ENCODE measurements around the gene LLCFC1. TPM values are rescaled to one million over a fixed set of nuclear protein-coding genes. Genes with fewer than 3 reads are reported as not detected.

The LLCFC1 gene
- 0.25 TPM for polyA plus RNA-seq (ENCODE audit: insufficient read length)

DNA sequence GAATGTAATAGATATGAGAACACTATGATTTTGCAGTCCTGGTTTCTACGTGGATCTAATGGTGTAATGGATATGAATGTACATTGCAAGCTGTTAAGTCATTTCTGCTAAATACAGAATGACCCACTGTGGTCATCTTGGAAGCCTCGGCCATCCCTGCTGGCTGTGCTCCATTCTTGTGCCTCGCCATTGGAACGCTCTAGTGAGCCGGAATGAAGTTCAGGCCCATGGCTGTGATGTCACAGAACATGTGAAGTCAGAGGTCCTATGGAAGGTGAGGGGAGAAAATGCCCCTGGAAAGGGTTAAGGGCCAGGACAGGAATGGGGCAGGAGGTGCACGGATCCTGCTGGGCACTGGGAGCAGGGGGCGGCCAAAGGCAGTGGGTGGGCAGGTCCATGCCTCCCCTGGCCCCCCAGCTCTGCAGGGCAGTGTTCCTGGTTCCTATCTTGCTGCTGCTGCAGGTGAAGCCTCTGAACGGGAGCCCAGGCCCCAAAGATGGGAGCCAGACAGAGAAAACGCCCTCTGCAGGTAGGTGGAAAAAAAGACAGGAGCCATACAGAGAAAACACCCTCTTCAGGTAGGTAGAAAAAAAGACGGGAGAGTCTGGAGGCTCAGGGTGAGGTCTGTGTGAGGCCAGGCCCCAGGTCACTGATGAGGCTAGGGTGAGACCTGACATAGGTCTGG is at the start of gene LLCFC1:
Gene LLCFC1, plus strand, starts transcription at position 259 of the 685 bp plus-strand sequence. Its CDS starts 138 bp downstream, at position 397.
- DNase-seq (ENCODE audit: low read depth), result no peak

- DNase-seq (ENCODE audit: low read depth), result no peak
Measured at GRCh38 chr7:142889816-142890215, 49.5 kb upstream of the LLCFC1 start.

DNA sequence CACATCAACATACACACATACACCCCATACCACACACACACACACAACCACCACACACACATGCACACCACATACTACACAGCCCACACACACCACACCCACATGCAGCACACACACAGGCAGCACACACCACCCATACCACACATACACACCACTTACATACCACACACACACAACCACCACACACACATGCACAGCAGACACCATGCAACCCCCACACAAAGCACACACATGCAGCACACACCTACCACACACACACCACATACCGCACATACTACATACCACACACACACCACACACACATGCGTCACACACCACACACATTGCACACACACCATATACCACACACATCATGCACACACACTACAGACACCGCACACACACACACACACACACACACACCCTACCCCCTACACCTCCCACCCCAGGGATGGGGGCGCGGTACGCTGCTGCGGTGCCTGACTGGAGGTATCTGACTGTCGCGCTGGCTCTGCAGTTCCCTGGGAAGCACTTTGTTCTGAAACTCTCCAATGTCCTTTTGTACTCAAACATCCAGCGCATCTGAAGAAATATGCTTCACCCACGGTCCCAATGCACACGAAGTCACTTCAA is 48.3 kb upstream of the LLCFC1 start:
- DNase-seq (ENCODE audit: low read depth), result no peak

DNA sequence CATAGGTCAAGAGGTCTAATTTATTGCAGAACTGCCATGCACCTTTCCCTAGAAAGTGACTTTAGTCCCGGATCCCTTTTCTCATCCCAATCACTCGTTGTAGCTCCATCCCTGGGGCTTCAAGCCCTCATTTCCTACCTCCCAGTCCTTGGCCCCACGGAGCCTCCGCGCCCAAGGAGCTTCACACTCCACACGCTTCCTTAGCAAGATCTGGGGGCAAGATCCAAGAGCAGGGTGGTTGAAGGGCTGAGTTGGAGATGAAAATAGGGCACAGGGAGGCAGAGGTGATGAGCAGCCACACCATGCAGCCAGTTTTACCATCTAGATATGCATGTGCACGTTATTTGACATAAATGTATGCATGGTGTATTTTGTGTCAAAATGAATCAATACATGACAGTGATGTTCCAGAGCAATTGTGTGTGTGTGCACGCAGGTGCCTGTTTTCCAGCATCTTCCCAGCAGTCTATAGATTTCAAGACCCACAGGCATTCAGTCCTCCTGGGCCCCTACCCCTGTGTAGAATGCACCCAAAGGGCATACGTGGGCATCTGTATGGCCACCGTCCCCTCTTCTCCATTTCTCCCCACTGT is 47.7 kb upstream of the LLCFC1 start:
- DNase-seq (ENCODE audit: low read depth), result no peak

DNA sequence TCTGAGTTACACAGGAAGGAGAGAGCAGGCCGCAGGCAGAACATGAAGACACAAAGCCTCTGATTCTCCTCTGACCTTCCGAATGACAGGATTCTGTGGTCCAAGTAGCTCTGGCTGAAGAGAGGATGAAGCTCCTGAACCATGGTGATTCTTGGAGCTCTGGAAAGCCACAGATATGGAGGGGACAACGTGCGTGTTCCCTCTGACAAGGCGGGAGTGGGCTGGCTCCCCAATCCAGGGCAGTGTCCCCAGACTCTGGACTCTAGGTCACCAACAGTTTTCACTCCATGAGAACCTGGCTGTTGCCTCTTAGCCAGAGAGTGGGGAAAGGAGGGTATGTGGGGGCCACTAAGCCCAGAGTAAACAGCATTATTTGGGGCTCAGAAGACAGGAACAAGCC is 46.3 kb upstream of the LLCFC1 start:
- DNase-seq (ENCODE audit: low read depth), result no peak

- no peak for DNase-seq (ENCODE audit: low read depth)
Measured at GRCh38 chr7:142894112-142894984, 44.9 kb upstream of the LLCFC1 start.

DNA sequence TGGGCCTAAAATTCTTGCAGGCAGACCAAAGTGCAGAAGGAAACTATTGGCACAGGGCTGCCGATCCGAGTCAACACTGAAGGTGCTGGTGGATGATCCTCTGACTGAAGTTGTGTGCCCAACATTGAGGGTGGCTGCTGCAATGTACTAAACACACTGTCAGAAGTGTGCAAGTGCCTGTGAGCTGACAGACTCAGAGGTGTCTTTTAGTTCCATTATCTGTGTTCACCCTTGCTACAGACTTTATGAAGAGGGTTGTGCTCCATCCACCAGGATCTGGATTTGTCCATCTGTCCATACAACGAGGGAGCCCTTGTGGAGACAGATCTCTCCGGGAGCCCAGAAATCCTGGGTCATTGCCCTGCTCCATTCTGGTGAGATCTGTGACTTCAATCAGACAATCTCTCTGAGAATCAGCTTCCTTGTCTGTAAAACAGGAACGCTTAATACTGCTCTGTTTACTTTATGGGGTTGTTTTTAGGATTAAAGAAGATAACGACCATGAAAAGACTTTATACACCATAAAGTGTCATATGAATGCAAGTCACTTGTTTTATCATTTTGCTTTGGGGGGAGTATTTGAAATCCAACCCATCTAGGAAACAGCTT is 44.2 kb upstream of the LLCFC1 start:
- no peak for DNase-seq (ENCODE audit: low read depth)

GRCh38 chr7:142896151-142896550 is 43.1 kb upstream of the LLCFC1 start:
- DNase-seq (ENCODE audit: low read depth), result no peak

DNA sequence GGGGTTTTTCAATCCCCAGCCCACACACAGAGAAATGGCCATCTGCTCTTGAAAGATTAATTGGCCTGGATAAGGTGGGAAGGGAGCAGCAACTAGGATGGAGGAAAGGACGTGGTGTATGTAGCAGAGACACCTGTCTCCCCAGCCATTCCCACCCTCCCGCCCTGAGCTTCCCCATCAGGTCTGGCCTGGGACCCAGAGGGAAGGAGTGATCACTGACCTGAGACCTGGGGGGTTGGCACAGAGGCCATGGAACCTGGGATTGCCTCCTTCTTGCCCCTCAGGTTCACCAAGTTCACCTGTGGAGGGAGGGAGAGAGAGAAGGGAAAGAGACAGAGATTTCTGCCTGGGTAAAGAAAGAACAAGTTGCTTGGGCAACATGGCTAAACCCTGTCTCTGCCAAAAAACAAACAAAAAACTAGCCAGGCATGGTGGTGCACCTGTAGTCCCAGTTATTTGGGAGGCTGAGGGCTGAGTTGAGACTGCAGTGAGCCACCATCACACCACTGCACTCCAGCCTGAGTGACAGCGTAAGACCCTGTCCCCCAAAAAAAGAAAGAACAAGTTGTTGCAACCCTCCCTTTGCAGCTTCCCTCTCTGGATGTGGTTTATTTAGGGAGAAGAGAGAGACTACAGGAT is 42.4 kb upstream of the LLCFC1 start:
- DNase-seq (ENCODE audit: low read depth), result no peak

- DNase-seq (ENCODE audit: low read depth), result no peak
Measured at GRCh38 chr7:142897691-142898090, 41.6 kb upstream of the LLCFC1 start.

GRCh38 chr7:142898377-142899170 is 40.7 kb upstream of the LLCFC1 start:
- no peak for DNase-seq (ENCODE audit: low read depth)

DNA sequence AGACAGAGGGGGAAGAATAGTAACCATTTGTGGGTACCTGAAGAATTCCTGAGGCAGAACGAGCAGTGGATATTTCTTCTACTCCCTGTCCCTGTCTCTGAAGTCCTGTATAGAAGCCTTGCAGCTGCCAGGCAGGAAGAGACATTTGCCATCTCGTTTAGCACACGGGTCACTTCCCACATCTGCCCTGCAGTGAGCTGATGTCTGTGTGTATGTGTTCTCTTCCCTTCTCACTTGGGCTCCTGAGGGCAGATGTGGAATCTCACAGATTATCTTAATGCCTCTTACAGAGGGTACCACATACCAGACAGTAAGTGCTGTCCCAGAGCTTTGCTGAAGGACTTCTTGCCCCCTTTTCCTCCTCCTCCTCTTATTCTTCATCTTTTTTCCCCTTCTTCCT is 39.6 kb upstream of the LLCFC1 start:
- DNase-seq (ENCODE audit: low read depth), result no peak

GRCh38 chr7:142901426-142902259 is 37.6 kb upstream of the LLCFC1 start:
- DNase-seq (ENCODE audit: low read depth), result no peak

DNA sequence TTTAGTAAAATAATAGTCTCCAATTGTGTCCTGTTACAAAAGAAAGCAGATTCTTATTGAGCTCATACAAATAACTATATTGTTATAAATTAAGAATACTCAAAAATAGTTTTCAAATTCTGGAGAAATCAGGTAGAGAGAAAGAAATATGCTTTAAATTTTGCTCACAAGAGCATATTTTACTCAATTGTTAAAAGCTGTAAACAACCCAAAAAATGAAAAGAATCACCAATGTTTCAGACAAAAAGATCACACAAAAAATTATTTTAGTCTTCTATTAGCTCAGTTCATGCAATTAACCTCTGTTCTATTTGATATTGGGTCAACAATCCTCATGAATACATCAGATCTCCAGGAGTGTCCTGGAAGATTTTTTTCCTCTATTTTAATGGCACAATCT is 35.2 kb upstream of the LLCFC1 start:
- no peak for DNase-seq (ENCODE audit: low read depth)

- no peak for DNase-seq (ENCODE audit: low read depth)
Measured at GRCh38 chr7:142905759-142906158, 33.5 kb upstream of the LLCFC1 start.

DNA sequence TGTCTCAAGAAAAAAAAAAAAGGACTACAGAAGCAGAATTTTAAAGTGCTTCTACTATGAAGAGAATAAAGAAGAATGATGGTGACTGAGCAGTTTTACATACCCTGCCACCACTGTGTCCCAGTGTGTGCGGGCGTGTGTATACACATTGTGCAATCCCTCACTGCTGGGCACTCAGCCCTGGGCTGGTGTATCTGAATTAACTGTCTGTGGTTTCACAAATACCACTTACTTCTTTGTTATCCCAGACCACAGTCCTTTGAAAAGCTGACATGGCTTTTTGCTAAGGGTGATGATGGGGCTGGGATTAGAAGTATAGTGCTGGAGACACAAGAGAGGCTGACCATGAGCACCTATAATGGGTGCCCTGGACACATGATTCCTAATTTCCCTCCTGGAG is 32.6 kb upstream of the LLCFC1 start:
- DNase-seq (ENCODE audit: low read depth), result no peak

DNA sequence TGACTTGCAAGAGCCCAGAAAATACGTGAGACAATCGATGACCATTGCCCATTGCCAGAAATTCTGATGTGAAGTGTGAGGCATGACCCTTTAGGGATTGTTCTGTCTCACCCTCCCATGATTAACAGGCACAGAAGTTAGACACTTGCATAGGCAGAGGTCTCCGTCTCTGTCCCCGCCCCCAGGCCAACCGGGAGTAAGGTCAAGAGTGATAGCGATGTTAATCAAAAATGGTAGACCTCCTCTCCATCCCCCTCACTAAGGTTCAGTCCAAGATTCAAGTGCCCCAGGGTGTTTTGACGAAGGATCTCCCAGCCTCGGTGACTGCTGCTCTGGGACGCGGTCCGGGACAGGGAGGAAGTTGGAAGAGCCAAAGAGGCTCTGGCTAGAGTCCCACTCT is 31.0 kb upstream of the LLCFC1 start:
- no peak for DNase-seq (ENCODE audit: low read depth)

DNA sequence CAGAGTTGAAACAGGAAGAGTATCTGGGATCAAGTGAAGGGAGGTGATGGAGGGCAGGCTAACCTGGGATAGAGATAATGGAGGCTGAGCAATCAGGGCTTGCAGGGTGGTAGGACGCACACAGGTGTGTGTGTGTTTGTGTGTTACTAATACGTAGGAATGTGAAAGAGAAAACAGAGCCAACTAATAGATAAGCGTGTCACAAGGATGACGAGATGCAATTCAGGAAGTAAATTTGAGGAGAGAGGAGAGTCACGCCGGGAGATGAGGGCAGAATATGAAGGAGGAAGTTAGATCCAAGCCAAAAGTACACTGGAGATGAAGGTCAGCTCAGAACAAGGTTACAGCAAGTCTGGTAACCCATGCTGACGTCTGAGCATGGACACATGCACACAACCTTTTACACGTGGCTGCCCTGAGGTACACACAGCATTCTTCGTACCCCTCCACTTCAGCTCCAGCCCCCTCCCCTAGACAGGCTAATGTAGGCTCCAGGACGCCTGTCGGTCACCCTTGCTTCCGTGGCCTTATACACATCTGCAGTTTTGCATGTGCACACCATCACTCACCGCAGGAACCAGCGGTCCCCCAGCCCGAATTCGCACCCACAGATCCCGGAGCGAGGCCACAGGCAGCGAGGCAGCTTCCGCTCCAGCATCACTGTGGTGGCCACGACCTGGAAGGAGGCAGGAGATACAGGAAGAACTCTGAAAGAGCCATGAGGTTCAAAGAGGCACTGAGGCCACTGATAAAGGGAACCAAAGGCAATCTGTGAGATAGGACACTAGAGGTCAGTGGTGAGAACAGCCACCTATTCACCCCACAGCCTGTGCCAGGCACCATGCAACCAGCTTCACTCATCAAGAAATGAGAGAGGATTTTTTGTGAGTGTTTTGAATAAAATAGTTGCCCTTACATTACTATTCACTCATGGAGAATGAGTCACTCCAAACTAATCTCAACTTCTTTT is 30.1 kb upstream of the LLCFC1 start:
- no peak for DNase-seq (ENCODE audit: low read depth)

Measured in forelimb muscle (tissue), 1 donor.